OCI-LY1 (cell line): Measurements from ENCODE around the gene FARP1.

Experiments used
- H2AFZ ChIP-seq: fragments of 200-600 bp; sonication (generic), shearing (Covaris generic); 2 replicates; pipeline ENCODE4 v1.6.0; 2014; ENCODE audit warnings: antibody characterized with exemption, mild to moderate bottlenecking, low read length
- H3F3A ChIP-seq: fragments of 200-600 bp; sonication (generic), shearing (Covaris generic); 2 replicates; pipeline ENCODE4 v1.6.0; 2014; ENCODE audit warnings: mild to moderate bottlenecking, antibody characterized with exemption, low read length, moderate library complexity; ENCODE audit not compliant: insufficient read depth
- H3K27ac ChIP-seq: fragments of 200-600 bp; sonication (generic); 2 replicates; pipeline ENCODE4 v1.5.1; 2014; ENCODE audit warnings: low read length, mixed run types, mild to moderate bottlenecking, low read depth; ENCODE audit not compliant: poor library complexity, severe bottlenecking
- H3K27me3 ChIP-seq: fragments of 200-600 bp; sonication (generic); 2 replicates; pipeline ENCODE4 v1.6.0; 2014; ENCODE audit warnings: antibody characterized with exemption, mild to moderate bottlenecking, low read length, moderate library complexity; ENCODE audit not compliant: insufficient read depth
- H3K36me3 ChIP-seq: fragments of 200-600 bp; sonication (generic); 2 replicates; pipeline ENCODE4 v1.6.1; 2014; ENCODE audit warnings: mild to moderate bottlenecking, antibody characterized with exemption, low read length, moderate library complexity, mixed read lengths; ENCODE audit not compliant: insufficient read depth
- H3K4me1 ChIP-seq: fragments of 200-600 bp; sonication (generic); 2 replicates; pipeline ENCODE4 v1.5.1; 2014; ENCODE audit warnings: mild to moderate bottlenecking, low read length, moderate library complexity; ENCODE audit not compliant: insufficient read depth, severe bottlenecking
- H3K4me2 ChIP-seq: fragments of 200-600 bp; sonication (generic), shearing (Covaris generic); 2 replicates; pipeline ENCODE4 v1.6.1; 2014; ENCODE audit warnings: low read length
- H3K4me3 ChIP-seq: fragments of 200-600 bp; sonication (generic); 2 replicates; pipeline ENCODE4 v1.5.1; 2014; ENCODE audit warnings: low read length, low read depth, mild to moderate bottlenecking, mixed read lengths; ENCODE audit not compliant: poor library complexity, severe bottlenecking
- H3K79me2 ChIP-seq: fragments of 200-600 bp; shearing (Covaris generic); 2 replicates; pipeline ENCODE4 v1.6.1; 2016; ENCODE audit warnings: mixed run types, low read length, mixed read lengths; ENCODE audit not compliant: insufficient read depth
- H3K9ac ChIP-seq: fragments of 200-600 bp; sonication (generic), shearing (Covaris generic); 2 replicates; pipeline ENCODE4 v1.6.1; 2014; ENCODE audit warnings: mild to moderate bottlenecking, low read length, mixed read lengths
- H3K9me2 ChIP-seq: fragments of 200-600 bp; sonication (generic), shearing (Covaris generic); 2 replicates; pipeline ENCODE4 v1.6.1; 2014; ENCODE audit warnings: low read depth, mild to moderate bottlenecking, low read length, mixed read lengths
- H3K9me3 ChIP-seq: fragments of 200-600 bp; shearing (Covaris generic); 2 replicates; pipeline ENCODE4 v1.6.1; 2014; ENCODE audit warnings: low read length, mixed read lengths
- H4K20me1 ChIP-seq: fragments of 200-600 bp; sonication (generic), shearing (Covaris generic); 2 replicates; pipeline ENCODE4 v1.6.0; 2016; ENCODE audit warnings: mild to moderate bottlenecking, low read length; ENCODE audit not compliant: insufficient read depth
- CTCF ChIP-seq: fragments of 200-600 bp; sonication (generic), shearing (Covaris generic); IDR thresholded peaks from 2 replicates; pipeline ENCODE4 v1.5.1; 2017; ENCODE audit warnings: mild to moderate bottlenecking, antibody characterized with exemption, low read length, moderate library complexity, mixed read lengths
- EZH2 ChIP-seq: fragments of 200-600 bp; sonication (generic), shearing (Covaris generic); IDR thresholded peaks from 2 replicates; pipeline ENCODE4 v1.8.0; 2017; ENCODE audit warnings: borderline replicate concordance, mixed run types, mild to moderate bottlenecking, antibody characterized with exemption, low read length, moderate library complexity, mixed read lengths

FARP1 gene

GRCh38 chr13:98251708-98252107, 108.8 kb downstream of the FARP1 start:
- Histone ChIP-seq H3K79me2 (no peaks in the 10 kb centered on the region), H3K36me3 (no peaks in the 10 kb centered on the region), H4K20me1 (no peaks in the 10 kb centered on the region), H3K9me3 (no peaks in the 10 kb centered on the region), H2AFZ (no peak overlapping the region), H3K27ac (no peak overlapping the region), H3K9ac (no peak overlapping the region), H3K4me1 (no peaks in the 10 kb centered on the region), H3K4me2 (no peak overlapping the region), H3K9me2 (no peaks in the 10 kb centered on the region), H3K27me3 (no peaks in the 10 kb centered on the region), H3K4me3 (no peak overlapping the region), H3F3A (no peaks in the 10 kb centered on the region)
- TF ChIP-seq CTCF (no peak), EZH2 (no peak)

- Histone ChIP-seq H3K27ac (no peak overlapping the region), H3K4me1 (no peaks in the 10 kb centered on the region), H2AFZ (no peak overlapping the region), H3K79me2 (no peaks in the 10 kb centered on the region), H3K9me3 (no peaks in the 10 kb centered on the region), H3K4me3 (no peak overlapping the region), H3K36me3 (no peaks in the 10 kb centered on the region), H3F3A (no peaks in the 10 kb centered on the region), H3K27me3 (no peaks in the 10 kb centered on the region), H3K9ac (no peak overlapping the region), H3K4me2 (no peak overlapping the region), H3K9me2 (no peaks in the 10 kb centered on the region), H4K20me1 (no peaks in the 10 kb centered on the region)
- TF ChIP-seq EZH2: no peak
- TF ChIP-seq CTCF: no peak
Observed at GRCh38 chr13:98252931-98253470, 110.1 kb downstream of the FARP1 start.

GRCh38 chr13:98253526-98253925, 110.6 kb downstream of the FARP1 start:
- no peak overlapping the region for H3K9ac ChIP-seq
- no peak for TF ChIP-seq EZH2
- TF ChIP-seq CTCF: no peak
- H3K4me2 ChIP-seq: no peak overlapping the region
- no peaks in the 10 kb centered on the region for H3K36me3 ChIP-seq
- no peaks in the 10 kb centered on the region for H3F3A ChIP-seq
- H3K9me2 ChIP-seq: no peaks in the 10 kb centered on the region
- no peak overlapping the region for H3K4me3 ChIP-seq
- H3K9me3 ChIP-seq: no peaks in the 10 kb centered on the region
- H3K79me2 ChIP-seq: no peaks in the 10 kb centered on the region
- no peaks in the 10 kb centered on the region for H3K27me3 ChIP-seq
- no peaks in the 10 kb centered on the region for H4K20me1 ChIP-seq
- no peak overlapping the region for H2AFZ ChIP-seq
- H3K4me1 ChIP-seq: no peaks in the 10 kb centered on the region
- H3K27ac ChIP-seq: no peak overlapping the region
